Fibroblast of mammary gland (primary cell): ENCODE measurements around the gene GPR63.

Source experiments
- DNase-seq: peaks from one replicate; pipeline ENCODE4 v3.0.0-alpha.2; 2010; ENCODE audit warnings: low read depth
- H3K4me3 ChIP-seq: 2 replicates; pipeline ENCODE4 v1.5.1; 2011; ENCODE audit warnings: low read depth, mild to moderate bottlenecking, low read length, moderate library complexity; ENCODE audit not compliant: control insufficient read depth
- CTCF ChIP-seq: conservative IDR thresholded peaks from 2 replicates; pipeline ENCODE4 v1.5.1; 2011; ENCODE audit warnings: low read depth, low read length, inconsistent platforms; ENCODE audit not compliant: control insufficient read depth, insufficient read depth

The GPR63 gene

GRCh38 chr6:96823743-96824142, 13.5 kb downstream of the GPR63 start:
- DNase-seq = peak; percentile 35
- no peak for TF ChIP-seq CTCF
- no peak overlapping the region for H3K4me3 ChIP-seq

GRCh38 chr6:96821034-96821433, 16.2 kb downstream of the GPR63 start:
- no peak for TF ChIP-seq CTCF
- DNase-seq = no peak
- no peak overlapping the region for H3K4me3 ChIP-seq

- no peak for DNase-seq
- no peak overlapping the region for H3K4me3 ChIP-seq
- no peak for TF ChIP-seq CTCF
Observed at GRCh38 chr6:96816301-96816817, 20.9 kb downstream of the GPR63 start.

- no peak for TF ChIP-seq CTCF
- H3K4me3 ChIP-seq = no peak overlapping the region
- no peak for DNase-seq
Observed at GRCh38 chr6:96814625-96815024, 22.7 kb downstream of the GPR63 start.

GRCh38 chr6:96812077-96812703, 25.1 kb downstream of the GPR63 start:
- no peak overlapping the region for H3K4me3 ChIP-seq
- TF ChIP-seq CTCF = no peak
- DNase-seq = no peak

- H3K4me3 ChIP-seq = no peak overlapping the region
- DNase-seq = no peak
- TF ChIP-seq CTCF = no peak
Observed at GRCh38 chr6:96811670-96812069, 25.6 kb downstream of the GPR63 start.

GRCh38 chr6:96811136-96811535, 26.1 kb downstream of the GPR63 start:
- no peak for TF ChIP-seq CTCF
- no peak for DNase-seq

More at GRCh38 chr6:96811136-96811535, 26.1 kb downstream of the GPR63 start:
- H3K4me3 ChIP-seq = no peak overlapping the region
